Measurements from ENCODE around the gene CISH.

DNA sequence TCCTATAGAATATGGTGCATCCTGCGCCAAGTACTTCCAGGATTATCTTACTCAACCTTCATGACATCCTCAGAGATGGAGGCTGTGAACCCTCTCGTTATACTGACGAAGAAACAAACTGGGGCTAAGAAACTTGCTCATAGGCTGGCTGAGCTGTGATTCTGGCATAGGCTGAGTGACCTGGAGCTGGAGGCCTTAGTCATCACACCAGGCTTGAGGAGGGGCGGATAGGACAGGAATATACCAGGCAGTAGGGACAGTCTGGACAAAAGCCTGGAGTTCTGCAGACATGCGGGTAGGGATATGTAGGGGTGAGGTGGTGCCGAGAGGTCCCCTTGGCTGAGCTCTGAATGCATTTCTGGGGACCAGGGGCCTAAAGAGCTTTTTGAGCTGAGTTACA lies 24.2 kb downstream of the CISH start:
- TF ChIP-seq, protein P1, sequence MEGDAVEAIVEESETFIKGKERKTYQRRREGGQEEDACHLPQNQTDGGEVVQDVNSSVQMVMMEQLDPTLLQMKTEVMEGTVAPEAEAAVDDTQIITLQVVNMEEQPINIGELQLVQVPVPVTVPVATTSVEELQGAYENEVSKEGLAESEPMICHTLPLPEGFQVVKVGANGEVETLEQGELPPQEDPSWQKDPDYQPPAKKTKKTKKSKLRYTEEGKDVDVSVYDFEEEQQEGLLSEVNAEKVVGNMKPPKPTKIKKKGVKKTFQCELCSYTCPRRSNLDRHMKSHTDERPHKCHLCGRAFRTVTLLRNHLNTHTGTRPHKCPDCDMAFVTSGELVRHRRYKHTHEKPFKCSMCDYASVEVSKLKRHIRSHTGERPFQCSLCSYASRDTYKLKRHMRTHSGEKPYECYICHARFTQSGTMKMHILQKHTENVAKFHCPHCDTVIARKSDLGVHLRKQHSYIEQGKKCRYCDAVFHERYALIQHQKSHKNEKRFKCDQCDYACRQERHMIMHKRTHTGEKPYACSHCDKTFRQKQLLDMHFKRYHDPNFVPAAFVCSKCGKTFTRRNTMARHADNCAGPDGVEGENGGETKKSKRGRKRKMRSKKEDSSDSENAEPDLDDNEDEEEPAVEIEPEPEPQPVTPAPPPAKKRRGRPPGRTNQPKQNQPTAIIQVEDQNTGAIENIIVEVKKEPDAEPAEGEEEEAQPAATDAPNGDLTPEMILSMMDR (conservative IDR thresholded peaks at IDR 0.05; ENCODE audit: low read depth, low read length) = no peak
- no peak for TF ChIP-seq EZH2 (IDR thresholded peaks at IDR 0.05; ENCODE audit: low read length, unreplicated experiment)

Data from PC-3 (cell line).